Measurements from ENCODE around the gene MED12.

MED12 gene

GRCh38 chrX:71118032-71118984 lies at the start of gene MED12:
Gene MED12, plus strand, starts transcription at chrX:71118596. Its CDS starts 159 bp downstream, at chrX:71118755.
- peak; percentile 49 for DNase-seq

GRCh38 chrX:71070531-71070930 lies 47.9 kb upstream of the MED12 start:
- DNase-seq, result no peak

- DNase-seq, result no peak
Measured at GRCh38 chrX:71081330-71082123, 36.9 kb upstream of the MED12 start.

GRCh38 chrX:71082124-71082647 lies 36.2 kb upstream of the MED12 start:
- no peak for DNase-seq

GRCh38 chrX:71082822-71083221 lies 35.6 kb upstream of the MED12 start:
- no peak for DNase-seq

- no peak for DNase-seq
Measured at GRCh38 chrX:71085900-71086299, 32.5 kb upstream of the MED12 start.

- DNase-seq, result no peak
Measured at GRCh38 chrX:71091263-71091662, 27.1 kb upstream of the MED12 start.

- DNase-seq, result no peak
Measured at GRCh38 chrX:71095033-71095432, 23.4 kb upstream of the MED12 start.

- peak; percentile 55 for DNase-seq
Measured at GRCh38 chrX:71095555-71095980, 22.8 kb upstream of the MED12 start, which contains the start of gene FOXO4. Gene FOXO4, plus strand, starts transcription at chrX:71095851. Its CDS starts 678 bp downstream, at chrX:71096529.

GRCh38 chrX:71095981-71096759 lies 22.2 kb upstream of the MED12 start:
- peak; percentile 20 for DNase-seq

- no peak for DNase-seq
Measured at GRCh38 chrX:71096760-71097032, 21.7 kb upstream of the MED12 start.

- DNase-seq, result peak; percentile 16
Measured at GRCh38 chrX:71098302-71098701, 20.1 kb upstream of the MED12 start.

GRCh38 chrX:71098951-71099506 lies 19.4 kb upstream of the MED12 start:
- no peak for DNase-seq

- DNase-seq, result no peak
Measured at GRCh38 chrX:71099736-71100135, 18.7 kb upstream of the MED12 start.

- no peak for DNase-seq
Measured at GRCh38 chrX:71100581-71101505, 17.6 kb upstream of the MED12 start.

- DNase-seq, result no peak
Measured at GRCh38 chrX:71102292-71102691, 16.1 kb upstream of the MED12 start.

GRCh38 chrX:71103110-71103983 lies 15.0 kb upstream of the MED12 start:
- no peak for DNase-seq

GRCh38 chrX:71105628-71106027 lies 12.8 kb upstream of the MED12 start:
- no peak for DNase-seq

GRCh38 chrX:71106427-71106826 lies 12.0 kb upstream of the MED12 start, which contains the start of gene CXorf65:
Gene CXorf65, minus strand, starts transcription at chrX:71106740. Its CDS starts 184 bp downstream, at chrX:71106556.
- DNase-seq, result no peak

GRCh38 chrX:71107245-71107644 lies 11.2 kb upstream of the MED12 start:
- no peak for DNase-seq

Data from DMS 273 treated with DMSO at 0.1 percent for 48 hours (cell line).